22Rv1 (cell line): ENCODE results near the gene CMTM6.

ENCODE experiments used
- H3K27ac ChIP-seq: fragments of 450-650 bp; 2 replicates; pipeline ENCODE4 v1.5.1; 2017
- ZFX ChIP-seq: fragments of 450-650 bp; IDR thresholded peaks from 2 replicates; pipeline ENCODE4 v1.6.1; 2017; ENCODE audit warnings: antibody characterized with exemption, borderline replicate concordance
- TF ChIP-seq, protein P1 (sequence below): fragments of 450-650 bp; IDR thresholded peaks from 2 replicates; pipeline ENCODE4 v1.5.1; 2017; ENCODE audit warnings: mild to moderate bottlenecking

The CMTM6 gene

DNA sequence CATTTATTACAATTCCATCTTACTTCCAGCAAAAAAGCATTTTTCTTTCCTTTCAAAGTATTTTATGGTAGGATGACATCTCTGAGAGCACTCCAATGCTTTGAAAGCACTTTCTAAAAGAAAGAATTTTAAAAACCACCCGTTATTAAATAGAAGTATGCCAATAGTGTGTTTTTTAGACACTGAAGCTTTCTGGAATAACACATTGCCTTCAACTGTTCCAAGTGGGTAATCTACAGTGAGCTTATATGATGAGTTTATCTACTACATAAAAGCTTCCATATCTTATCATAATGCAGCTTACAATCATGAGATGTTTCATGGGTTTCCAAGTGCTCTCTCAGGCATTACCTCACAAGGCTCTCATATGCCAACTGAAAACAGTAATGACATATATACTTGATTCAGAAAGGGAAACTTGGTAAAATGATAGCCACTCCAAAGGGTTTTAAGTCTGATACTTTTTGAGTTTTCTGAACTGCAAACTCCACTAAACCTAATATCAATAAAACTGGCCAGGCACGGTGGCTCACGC lies 14.1 kb downstream of the CMTM6 start:
- no peak overlapping the region for H3K27ac ChIP-seq
- TF ChIP-seq ZFX, result no peak
- TF ChIP-seq, protein P1, sequence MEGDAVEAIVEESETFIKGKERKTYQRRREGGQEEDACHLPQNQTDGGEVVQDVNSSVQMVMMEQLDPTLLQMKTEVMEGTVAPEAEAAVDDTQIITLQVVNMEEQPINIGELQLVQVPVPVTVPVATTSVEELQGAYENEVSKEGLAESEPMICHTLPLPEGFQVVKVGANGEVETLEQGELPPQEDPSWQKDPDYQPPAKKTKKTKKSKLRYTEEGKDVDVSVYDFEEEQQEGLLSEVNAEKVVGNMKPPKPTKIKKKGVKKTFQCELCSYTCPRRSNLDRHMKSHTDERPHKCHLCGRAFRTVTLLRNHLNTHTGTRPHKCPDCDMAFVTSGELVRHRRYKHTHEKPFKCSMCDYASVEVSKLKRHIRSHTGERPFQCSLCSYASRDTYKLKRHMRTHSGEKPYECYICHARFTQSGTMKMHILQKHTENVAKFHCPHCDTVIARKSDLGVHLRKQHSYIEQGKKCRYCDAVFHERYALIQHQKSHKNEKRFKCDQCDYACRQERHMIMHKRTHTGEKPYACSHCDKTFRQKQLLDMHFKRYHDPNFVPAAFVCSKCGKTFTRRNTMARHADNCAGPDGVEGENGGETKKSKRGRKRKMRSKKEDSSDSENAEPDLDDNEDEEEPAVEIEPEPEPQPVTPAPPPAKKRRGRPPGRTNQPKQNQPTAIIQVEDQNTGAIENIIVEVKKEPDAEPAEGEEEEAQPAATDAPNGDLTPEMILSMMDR, result no peak

DNA sequence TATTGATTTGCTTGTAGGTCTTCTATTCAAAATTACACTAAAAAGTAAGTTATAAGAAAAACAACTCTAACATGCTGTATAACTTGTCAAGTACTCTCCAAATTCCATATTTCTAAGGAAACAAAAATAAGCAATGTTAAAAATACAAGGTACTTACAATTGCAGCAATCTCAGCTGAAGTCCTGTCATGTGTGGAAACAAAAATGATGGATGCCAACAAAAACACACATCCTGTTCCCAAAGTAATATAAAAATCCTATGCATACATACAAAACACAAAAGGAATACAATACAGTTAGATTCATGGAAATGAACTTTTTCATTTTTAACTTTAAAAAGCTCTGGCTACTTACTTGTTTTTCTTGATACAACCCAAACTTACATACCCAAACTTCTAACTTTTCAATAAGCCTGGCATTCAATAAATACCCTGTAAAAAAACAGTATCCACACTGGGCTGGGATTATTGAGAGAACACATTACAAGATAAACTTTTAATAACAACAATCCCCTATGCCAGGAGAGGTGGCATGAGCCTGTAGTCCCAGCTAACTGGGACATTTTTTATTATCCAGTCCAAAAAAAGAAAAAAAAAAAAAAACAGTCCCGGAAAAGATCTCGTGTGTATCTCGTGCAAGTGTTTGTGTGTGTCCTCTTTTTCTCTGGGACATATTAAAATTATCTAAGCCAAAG lies 14.7 kb downstream of the CMTM6 start:
- TF ChIP-seq, protein P1, result no peak
- no peak for TF ChIP-seq ZFX
- no peak overlapping the region for H3K27ac ChIP-seq

- no peak for TF ChIP-seq ZFX
- TF ChIP-seq, protein P1, result no peak
- H3K27ac ChIP-seq, result no peak overlapping the region
Measured at GRCh38 chr3:32484436-32484835, 18.2 kb downstream of the CMTM6 start.

DNA sequence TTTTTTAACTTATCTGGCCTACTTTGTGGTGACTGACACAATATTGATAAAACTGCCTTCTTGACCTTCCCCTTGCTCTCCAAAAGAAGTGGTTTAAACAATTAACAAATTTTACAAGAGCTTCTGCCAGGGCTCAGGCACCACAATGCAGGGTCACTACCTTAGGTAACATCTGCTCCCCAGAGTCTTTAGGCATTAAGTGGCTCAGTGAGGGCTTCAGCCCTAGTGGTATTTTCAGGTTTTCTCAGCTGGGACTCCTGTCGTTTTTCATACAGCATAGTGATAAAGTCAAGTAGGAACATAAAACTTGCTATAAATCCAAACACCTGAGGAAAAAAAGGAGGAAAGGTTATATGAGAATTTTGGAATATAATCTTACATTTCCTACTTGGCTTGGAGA lies 18.9 kb downstream of the CMTM6 start:
- no peak overlapping the region for H3K27ac ChIP-seq
- TF ChIP-seq, protein P1, result no peak

DNA sequence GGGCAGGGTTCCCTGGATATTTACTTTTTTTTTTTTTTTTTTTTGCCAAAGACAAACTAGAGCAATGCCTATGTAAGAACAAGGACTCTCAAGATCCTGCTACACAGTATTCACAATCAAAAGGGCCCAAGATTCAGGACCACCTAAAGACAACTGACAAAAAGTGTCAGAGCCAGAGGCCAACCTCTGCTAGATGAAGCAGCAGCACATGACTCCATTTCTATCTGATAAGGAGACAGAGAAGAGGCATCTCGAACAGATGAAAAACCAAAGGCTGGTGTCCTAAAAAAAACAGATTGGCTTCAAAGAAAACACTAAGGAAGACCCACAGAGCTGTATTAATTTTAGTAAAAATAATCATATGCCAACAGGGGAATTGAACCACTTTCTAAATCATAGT lies 20.0 kb downstream of the CMTM6 start:
- TF ChIP-seq ZFX, result no peak
- H3K27ac ChIP-seq, result no peak overlapping the region

DNA sequence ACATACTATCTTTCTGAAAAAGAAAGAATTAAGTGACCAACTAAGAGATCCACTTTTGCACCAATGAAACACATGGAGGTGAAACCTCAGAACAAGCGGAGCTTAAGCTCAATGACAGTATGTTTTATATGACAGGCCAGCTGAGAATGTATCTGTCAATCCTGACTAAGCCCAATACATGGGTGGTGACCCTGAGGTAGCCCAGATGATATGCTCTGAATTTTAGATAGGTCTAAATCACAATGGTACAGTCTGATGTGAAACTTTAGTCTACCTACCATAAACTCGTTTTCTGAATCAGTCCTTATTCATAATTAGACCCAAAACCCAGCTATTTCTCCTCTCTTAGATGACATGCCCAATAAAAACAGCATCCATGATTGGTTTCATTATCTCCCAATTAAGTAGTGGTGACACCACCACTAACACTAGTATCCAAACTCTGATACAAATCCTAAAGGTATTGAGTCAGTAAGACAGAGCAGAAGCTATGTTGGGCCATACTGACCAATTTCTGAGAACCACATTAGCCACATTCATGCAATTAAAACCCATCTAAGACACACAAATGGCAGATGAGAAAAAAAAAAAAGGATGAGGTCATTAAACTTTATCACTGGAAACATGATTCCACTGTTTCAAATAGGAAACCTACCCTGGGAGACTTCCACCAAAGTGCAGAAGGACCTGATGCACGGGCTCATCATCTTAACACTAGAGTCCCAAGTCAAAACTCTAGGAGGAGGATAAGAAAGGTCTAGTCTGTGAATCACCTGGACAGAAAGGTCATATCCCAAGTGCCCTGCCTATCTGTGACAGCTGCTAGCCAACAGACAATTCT lies 20.6 kb downstream of the CMTM6 start:
- H3K27ac ChIP-seq, result no peak overlapping the region
- TF ChIP-seq, protein P1, result no peak
- no peak for TF ChIP-seq ZFX

DNA sequence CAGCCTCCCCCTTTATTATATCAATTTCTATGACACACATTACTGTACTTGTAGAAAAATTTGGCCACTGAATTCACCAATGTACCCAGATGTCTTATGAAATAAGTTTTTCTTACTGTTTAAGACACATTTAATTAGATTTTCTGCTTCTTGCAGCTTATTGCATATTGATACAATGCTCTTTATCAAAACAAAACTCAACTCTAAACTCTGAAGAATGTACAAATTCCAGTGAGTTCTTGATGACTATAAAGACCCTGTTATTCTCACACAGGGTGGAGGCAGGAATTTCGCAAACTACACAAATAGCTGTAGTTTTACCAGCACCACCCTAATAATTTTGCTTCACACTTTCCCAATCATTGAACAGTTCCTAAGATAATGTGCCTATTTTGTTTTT lies 22.0 kb downstream of the CMTM6 start:
- no peak for TF ChIP-seq ZFX
- TF ChIP-seq, protein P1, result no peak
- H3K27ac ChIP-seq, result no peak overlapping the region
